Keratinocyte (primary cell): Measurements from ENCODE around the gene ZNF467.

Experiments used
- EZH2 ChIP-seq: IDR thresholded peaks from one replicate; pipeline ENCODE4 v1.6.1; 2012; ENCODE audit warnings: inconsistent platforms, mild to moderate bottlenecking, low read length, moderate library complexity
- TF ChIP-seq, protein P1 (sequence below), 3 experiments: IDR thresholded peaks in 1 of 3; conservative IDR thresholded peaks in 1 of 3; optimal IDR thresholded peaks in 1 of 3; 2 replicates in 2 of 3; 3 replicates in 1 of 3; pipeline versions ENCODE3 to v1.5.1; 2011; ENCODE audit warnings: low read length in 3 of 3, mild to moderate bottlenecking in 3 of 3, moderate library complexity in 2 of 3, control low read depth in 1 of 3, inconsistent platforms in 1 of 3; ENCODE audit not compliant: insufficient read depth in 2 of 3; ENCODE audit errors: extremely low read depth in 1 of 3

GRCh38 chr7:149752646-149753045 is 20.7 kb downstream of the ZNF467 start:
- TF ChIP-seq, protein P1, sequence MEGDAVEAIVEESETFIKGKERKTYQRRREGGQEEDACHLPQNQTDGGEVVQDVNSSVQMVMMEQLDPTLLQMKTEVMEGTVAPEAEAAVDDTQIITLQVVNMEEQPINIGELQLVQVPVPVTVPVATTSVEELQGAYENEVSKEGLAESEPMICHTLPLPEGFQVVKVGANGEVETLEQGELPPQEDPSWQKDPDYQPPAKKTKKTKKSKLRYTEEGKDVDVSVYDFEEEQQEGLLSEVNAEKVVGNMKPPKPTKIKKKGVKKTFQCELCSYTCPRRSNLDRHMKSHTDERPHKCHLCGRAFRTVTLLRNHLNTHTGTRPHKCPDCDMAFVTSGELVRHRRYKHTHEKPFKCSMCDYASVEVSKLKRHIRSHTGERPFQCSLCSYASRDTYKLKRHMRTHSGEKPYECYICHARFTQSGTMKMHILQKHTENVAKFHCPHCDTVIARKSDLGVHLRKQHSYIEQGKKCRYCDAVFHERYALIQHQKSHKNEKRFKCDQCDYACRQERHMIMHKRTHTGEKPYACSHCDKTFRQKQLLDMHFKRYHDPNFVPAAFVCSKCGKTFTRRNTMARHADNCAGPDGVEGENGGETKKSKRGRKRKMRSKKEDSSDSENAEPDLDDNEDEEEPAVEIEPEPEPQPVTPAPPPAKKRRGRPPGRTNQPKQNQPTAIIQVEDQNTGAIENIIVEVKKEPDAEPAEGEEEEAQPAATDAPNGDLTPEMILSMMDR (optimal IDR thresholded peaks at IDR 0.05 in 1 of 3, IDR thresholded peaks at IDR 0.05 in 1 of 3, conservative IDR thresholded peaks at IDR 0.05 in 1 of 3; ENCODE audit: extremely low read depth in 1 of 3, insufficient read depth in 2 of 3, low read length in 3 of 3) = no peak
- no peak for TF ChIP-seq EZH2
